GM12891 (cell line): ENCODE measurements around the gene COL26A1.

Experiments used
- POLR2A ChIP-seq: IDR thresholded peaks from 2 replicates; pipeline ENCODE4 v1.6.1; 2011; ENCODE audit warnings: low read depth, low read length, control low read depth
- SPI1 ChIP-seq: IDR thresholded peaks from 2 replicates; pipeline ENCODE4 v1.6.1; 2011; ENCODE audit warnings: low read depth, low read length, control low read depth
- TAF1 ChIP-seq: IDR thresholded peaks from 2 replicates; pipeline ENCODE4 v1.6.1; 2011; ENCODE audit warnings: low read depth, low read length, control low read depth

DNA sequence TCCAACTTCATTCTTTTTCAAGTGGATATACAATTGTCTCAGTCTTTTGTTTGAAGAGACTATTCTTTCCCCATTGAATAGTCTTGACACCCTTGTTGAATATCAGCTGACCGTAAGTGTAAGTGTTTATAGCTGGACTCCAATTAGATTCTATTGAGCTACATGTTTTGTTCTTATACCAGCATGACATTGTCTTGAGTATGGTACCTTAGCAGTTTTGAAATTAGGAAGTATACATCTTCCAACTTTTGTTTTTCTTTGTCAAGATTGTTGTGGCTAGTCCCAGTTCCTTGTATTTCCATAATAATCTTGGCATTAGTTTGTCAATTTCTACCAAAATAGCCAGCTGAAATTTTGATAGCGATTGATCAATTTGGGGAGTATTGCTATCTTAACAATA is 209.5 kb downstream of the COL26A1 start:
- no peak for TF ChIP-seq POLR2A
- TF ChIP-seq SPI1, result no peak
- TF ChIP-seq TAF1, result no peak
